Muscle layer of colon (tissue), 2 donors: Measurements from ENCODE around the gene ASPA.

Experiments used
- H3K27ac ChIP-seq: one replicate; pipeline ENCODE4 v1.7.0; 2013; ENCODE audit warnings: low read depth, mild to moderate bottlenecking, low read length, moderate library complexity
- H3K27me3 ChIP-seq, 2 donors: one replicate each; pipeline ENCODE4 v1.7.0; 2013; ENCODE audit warnings: low read length in 2 of 2, mild to moderate bottlenecking in 2 of 2; ENCODE audit not compliant: insufficient read depth in 2 of 2, control insufficient read depth in 1 of 2
- H3K36me3 ChIP-seq: one replicate; pipeline ENCODE4 v1.7.0; 2013; ENCODE audit warnings: mild to moderate bottlenecking, low read length; ENCODE audit not compliant: insufficient read depth
- H3K4me1 ChIP-seq: one replicate; pipeline ENCODE4 v1.7.0; 2013; ENCODE audit warnings: mild to moderate bottlenecking, low read length; ENCODE audit not compliant: insufficient read depth
- H3K4me3 ChIP-seq, 2 donors: one replicate each; pipeline ENCODE4 v1.7.0; 2013; ENCODE audit warnings: low read length in 2 of 2, low read depth in 1 of 2, mild to moderate bottlenecking in 1 of 2, moderate library complexity in 1 of 2
- H3K9ac ChIP-seq: one replicate; pipeline ENCODE4 v1.7.0; 2013; ENCODE audit warnings: low read length
- H3K9me3 ChIP-seq: one replicate; pipeline ENCODE4 v1.7.0; 2013; ENCODE audit warnings: mild to moderate bottlenecking, low read length
- donor health status: abdominal sarcoma.
- donor health status: Adenocarcinoma of cecum.

Gene ASPA

DNA sequence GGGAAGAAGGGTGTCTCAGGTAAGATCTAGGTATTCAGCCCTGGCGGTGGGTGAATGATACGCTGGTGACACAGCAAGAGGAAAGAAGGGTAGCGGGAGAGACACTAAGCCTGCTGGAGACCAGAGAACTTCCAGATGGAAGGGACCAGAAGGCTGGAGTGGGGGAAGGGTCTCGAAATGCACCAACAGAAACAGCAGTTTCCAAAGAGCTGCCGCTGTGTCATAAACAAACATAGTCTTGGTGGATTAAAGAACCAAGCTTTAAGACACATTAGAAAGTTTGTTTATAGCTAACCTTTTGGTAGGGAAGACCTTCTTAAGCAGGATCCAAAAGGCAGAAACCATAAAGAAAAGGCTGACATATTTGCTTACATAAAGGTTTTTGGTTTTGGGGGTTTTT is 60.9 kb downstream of the ASPA start:
- peaks cover 0 to 8% of the 10 kb centered on the region in 2 donors for H3K27me3 ChIP-seq
- H3K36me3 ChIP-seq = no peaks in the 10 kb centered on the region
- no peaks in the 10 kb centered on the region for H3K4me1 ChIP-seq
- no peak overlapping the region for H3K27ac ChIP-seq
- no peak overlapping the region for H3K9ac ChIP-seq
- no peak overlapping the region for H3K4me3 ChIP-seq
- H3K9me3 ChIP-seq = no peaks in the 10 kb centered on the region

DNA sequence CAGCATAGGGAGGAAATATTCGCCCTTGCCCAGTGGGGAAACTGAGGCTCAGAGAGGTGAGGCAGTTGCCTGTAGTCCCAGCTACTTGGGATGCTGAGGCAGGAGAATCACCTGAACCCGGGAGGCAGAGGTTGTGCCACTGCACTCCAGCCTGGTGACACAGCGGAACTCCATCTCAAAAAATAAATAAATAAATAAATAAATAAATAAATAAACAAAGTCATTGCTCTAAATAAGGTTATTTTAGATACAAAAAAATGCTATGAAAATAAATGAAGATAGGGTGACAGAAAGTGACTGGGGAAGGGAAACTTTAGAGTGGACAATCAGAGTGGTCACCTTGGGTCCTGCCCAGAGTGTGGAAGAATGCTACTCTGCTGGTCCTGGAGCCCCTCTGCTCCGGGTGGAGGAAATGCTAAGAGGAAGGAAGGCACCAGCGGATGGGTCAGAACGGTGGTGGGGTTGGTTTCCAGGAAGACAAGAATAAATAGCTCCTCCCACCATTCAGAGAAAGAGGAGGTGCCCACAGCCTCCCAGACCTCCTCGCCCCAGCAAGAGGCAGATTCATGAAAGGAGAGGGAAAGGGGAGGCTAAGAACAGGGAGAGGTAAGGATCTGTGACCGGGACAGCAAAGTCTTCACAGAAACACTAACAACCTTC is 64.2 kb downstream of the ASPA start:
- no peak overlapping the region for H3K9ac ChIP-seq
- H3K27ac ChIP-seq = no peak overlapping the region
- no peaks in the 10 kb centered on the region for H3K4me1 ChIP-seq
- no peak overlapping the region for H3K4me3 ChIP-seq
- H3K27me3 ChIP-seq = peaks cover 0 to 8% of the 10 kb centered on the region in 2 donors
- H3K9me3 ChIP-seq = no peaks in the 10 kb centered on the region
- no peaks in the 10 kb centered on the region for H3K36me3 ChIP-seq

DNA sequence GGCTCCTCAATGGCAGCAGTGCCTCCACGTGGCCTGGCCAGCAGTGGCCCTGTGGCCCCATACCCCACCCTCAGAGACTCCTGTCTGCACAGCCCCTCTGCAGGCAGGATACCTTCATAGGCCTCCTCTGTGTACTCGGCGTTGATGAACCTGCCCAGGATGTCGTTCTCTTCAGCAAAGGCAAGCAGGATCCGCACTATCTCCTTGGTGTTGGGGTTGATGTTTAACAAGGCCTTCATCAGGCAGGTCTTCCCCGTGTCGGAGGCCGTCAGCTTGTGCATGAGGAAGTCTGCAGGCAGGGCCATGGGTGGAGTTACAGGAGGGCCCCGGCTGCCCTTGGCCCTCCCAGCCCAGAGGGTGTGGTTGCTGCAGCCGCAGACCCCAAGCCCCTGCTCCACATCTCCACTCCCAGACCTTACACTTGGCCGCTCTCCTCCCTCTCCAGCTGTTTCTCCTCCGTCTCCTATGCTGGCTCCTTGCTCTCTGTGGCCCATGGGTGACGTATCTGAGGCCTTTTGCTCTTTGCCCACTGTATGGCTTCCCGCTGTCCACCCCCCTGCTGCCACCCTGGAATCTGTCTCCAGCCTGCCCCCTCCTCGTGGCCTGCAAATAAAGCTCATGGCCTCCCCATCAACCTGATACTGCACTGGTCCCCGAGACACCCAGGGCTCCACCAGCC is 66.8 kb downstream of the ASPA start:
- Histone ChIP-seq H3K36me3 (no peaks in the 10 kb centered on the region), H3K9ac (no peak overlapping the region), H3K27me3 (no peaks in the 10 kb centered on the region), H3K9me3 (no peaks in the 10 kb centered on the region), H3K27ac (no peak overlapping the region), H3K4me3 (no peak overlapping the region), H3K4me1 (no peaks in the 10 kb centered on the region)

DNA sequence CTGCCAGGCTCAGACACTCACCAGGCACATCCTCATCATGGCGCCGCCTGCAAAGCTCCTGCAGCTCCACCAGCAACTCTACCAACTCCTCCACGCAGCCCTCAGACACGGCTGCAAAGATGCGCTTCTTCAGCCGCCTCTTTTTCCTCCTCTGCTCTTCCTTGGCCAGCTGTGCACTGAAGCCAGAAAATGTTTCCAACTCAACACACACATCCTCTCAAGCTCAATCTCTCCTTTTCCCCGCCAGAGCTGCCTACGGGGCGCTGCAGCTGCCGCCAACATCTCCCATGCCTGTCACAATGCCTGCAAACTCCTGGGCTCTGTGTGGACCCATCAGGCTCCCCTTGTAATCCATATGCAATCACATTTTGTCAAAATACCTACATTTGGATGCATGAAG is 67.7 kb downstream of the ASPA start:
- no peaks in the 10 kb centered on the region for H3K36me3 ChIP-seq
- H3K27me3 ChIP-seq = no peaks in the 10 kb centered on the region
- H3K9me3 ChIP-seq = no peaks in the 10 kb centered on the region
- H3K27ac ChIP-seq = no peak overlapping the region
- H3K4me1 ChIP-seq = no peaks in the 10 kb centered on the region
- no peak overlapping the region for H3K4me3 ChIP-seq
- no peak overlapping the region for H3K9ac ChIP-seq

DNA sequence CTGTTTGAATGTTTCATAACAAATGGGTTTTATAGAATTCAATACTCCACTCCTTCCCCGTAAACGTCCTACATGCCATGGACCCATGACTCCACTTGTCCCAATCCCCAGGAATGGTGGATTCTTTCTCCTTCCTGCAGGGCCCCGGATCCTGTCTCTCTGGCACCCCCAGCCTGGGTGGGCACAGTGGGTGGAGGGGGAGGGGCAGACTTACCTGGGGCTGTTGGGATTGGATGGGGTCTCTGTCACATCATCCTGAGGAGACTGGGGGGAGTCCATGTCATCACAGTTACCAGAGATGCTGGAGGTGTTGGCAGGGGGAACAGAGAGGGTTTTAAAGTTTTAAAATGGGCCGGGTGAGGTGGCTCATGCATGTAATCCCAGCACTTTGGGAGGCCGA is 68.6 kb downstream of the ASPA start:
- no peaks in the 10 kb centered on the region for H3K4me1 ChIP-seq
- H3K9ac ChIP-seq = no peak overlapping the region
- no peaks in the 10 kb centered on the region for H3K9me3 ChIP-seq
- no peaks in the 10 kb centered on the region for H3K36me3 ChIP-seq
- H3K4me3 ChIP-seq = no peak overlapping the region
- no peaks in the 10 kb centered on the region for H3K27me3 ChIP-seq
- H3K27ac ChIP-seq = no peak overlapping the region

GRCh38 chr17:3545151-3545550 is 69.4 kb downstream of the ASPA start:
- no peaks in the 10 kb centered on the region for H3K36me3 ChIP-seq
- no peak overlapping the region for H3K27ac ChIP-seq
- no peak overlapping the region for H3K9ac ChIP-seq

DNA sequence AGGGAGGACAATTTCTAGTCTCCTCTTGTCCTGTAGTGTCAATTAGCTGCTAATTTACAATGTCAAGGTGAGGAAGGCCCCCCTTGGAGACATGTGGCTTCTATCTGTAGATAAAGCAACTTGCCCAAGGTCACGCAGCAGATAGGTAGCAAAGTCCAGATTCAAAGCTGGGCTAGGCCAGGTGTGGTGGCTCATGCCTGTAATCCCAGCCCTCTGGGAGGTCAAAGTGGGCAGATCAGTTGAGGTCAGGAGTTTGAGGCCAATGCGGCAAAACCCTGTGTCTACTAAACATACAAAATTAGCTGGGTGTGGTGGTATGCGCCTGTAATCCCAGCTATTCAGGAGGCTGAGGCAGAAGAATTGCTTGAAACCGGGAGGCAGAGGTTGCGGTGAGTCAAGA is 70.7 kb downstream of the ASPA start:
- no peak overlapping the region for H3K4me3 ChIP-seq
- H3K9me3 ChIP-seq = no peaks in the 10 kb centered on the region
- no peaks in the 10 kb centered on the region for H3K4me1 ChIP-seq
- no peaks in the 10 kb centered on the region for H3K36me3 ChIP-seq
- no peaks in the 10 kb centered on the region for H3K27me3 ChIP-seq
- H3K27ac ChIP-seq = no peak overlapping the region
- H3K9ac ChIP-seq = no peak overlapping the region

More at GRCh38 chr17:3545151-3545550, 69.4 kb downstream of the ASPA start:
- no peak overlapping the region for H3K4me3 ChIP-seq
- no peaks in the 10 kb centered on the region for H3K27me3 ChIP-seq
- H3K9me3 ChIP-seq = no peaks in the 10 kb centered on the region
- no peaks in the 10 kb centered on the region for H3K4me1 ChIP-seq

DNA sequence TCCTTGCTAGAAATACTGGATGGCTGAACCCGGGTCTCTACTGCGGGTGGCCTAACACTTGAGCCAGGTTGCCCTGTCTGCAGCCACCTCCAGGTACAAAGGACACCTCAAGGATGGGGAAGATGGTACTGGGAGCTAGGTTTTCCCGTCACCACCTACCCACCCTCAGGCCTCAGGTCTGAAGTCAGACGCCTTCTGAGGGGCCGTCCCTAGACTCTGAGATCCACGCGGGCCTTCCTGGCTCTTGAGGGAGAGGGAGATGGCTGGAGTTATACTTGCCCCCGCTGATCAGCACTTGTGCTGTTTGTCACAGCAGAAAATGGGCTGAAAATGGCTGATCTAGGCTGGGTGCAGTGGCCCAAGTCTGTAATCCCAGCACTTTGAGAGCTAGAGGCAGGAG is 71.2 kb downstream of the ASPA start:
- Histone ChIP-seq H3K9me3 (no peaks in the 10 kb centered on the region), H3K36me3 (no peaks in the 10 kb centered on the region), H3K27me3 (no peaks in the 10 kb centered on the region), H3K9ac (no peak overlapping the region), H3K4me3 (no peak overlapping the region), H3K4me1 (no peaks in the 10 kb centered on the region), H3K27ac (no peak overlapping the region)

DNA sequence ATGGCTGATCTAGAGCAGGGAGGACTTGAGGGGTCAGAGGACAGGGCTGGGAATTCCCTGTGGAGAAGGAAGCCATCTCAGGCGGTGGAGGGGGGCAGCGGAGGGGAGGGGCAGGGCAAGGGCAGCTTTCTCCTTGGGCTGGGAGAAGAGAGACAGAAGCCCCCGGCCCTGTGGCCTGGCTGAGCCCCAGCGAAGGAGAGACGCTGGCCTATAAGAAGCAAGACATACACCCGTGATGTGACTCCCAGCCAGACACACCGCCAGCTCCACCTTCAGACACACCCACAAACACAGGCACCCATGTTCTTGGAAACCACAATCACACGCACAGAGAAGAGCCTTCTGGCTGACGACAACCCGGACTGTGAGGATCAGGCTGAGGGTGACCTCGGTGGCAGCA is 71.8 kb downstream of the ASPA start:
- Histone ChIP-seq H3K9me3 (no peaks in the 10 kb centered on the region), H3K27ac (no peak overlapping the region), H3K9ac (no peak overlapping the region), H3K36me3 (no peaks in the 10 kb centered on the region), H3K27me3 (no peaks in the 10 kb centered on the region), H3K4me1 (no peaks in the 10 kb centered on the region), H3K4me3 (no peak overlapping the region)

GRCh38 chr17:3549610-3550162 is 73.9 kb downstream of the ASPA start:
- Histone ChIP-seq H3K27ac (no peak overlapping the region), H3K4me1 (no peaks in the 10 kb centered on the region), H3K9ac (no peak overlapping the region), H3K4me3 (no peak overlapping the region), H3K36me3 (no peaks in the 10 kb centered on the region), H3K9me3 (no peaks in the 10 kb centered on the region), H3K27me3 (peaks cover 0 to 4% of the 10 kb centered on the region in 2 donors)

- peaks cover 0 to 4% of the 10 kb centered on the region in 2 donors for H3K27me3 ChIP-seq
- no peak overlapping the region for H3K9ac ChIP-seq
- no peaks in the 10 kb centered on the region for H3K4me1 ChIP-seq
- no peaks in the 10 kb centered on the region for H3K36me3 ChIP-seq
- no peak overlapping the region for H3K4me3 ChIP-seq
- H3K9me3 ChIP-seq = no peaks in the 10 kb centered on the region
- no peak overlapping the region for H3K27ac ChIP-seq
Observed at GRCh38 chr17:3551189-3551588, 75.4 kb downstream of the ASPA start.

- Histone ChIP-seq H3K36me3 (no peaks in the 10 kb centered on the region), H3K9me3 (no peaks in the 10 kb centered on the region), H3K27ac (no peak overlapping the region), H3K27me3 (peaks cover 0 to 4% of the 10 kb centered on the region in 2 donors), H3K9ac (no peak overlapping the region), H3K4me1 (peaks cover under 1% of the 10 kb centered on the region), H3K4me3 (no peak overlapping the region)
Observed at GRCh38 chr17:3552916-3553315, 77.1 kb downstream of the ASPA start.
